NT2/D1 (cell line): ENCODE results near the gene ALDH7A1.

Experiments
- DNase-seq: peaks from one replicate; pipeline ENCODE4 v3.0.0-alpha.2; 2011; ENCODE audit warnings: low read depth, low spot score
- H3K27me3 ChIP-seq: 2 replicates; pipeline ENCODE4 v1.6.0; 2011; ENCODE audit warnings: mild to moderate bottlenecking; ENCODE audit not compliant: insufficient read length, insufficient read depth
- H3K36me3 ChIP-seq: 2 replicates; pipeline ENCODE4 v1.6.1; 2011; ENCODE audit warnings: mild to moderate bottlenecking, low read length, mixed read lengths; ENCODE audit not compliant: insufficient read depth, insufficient read length
- H3K4me1 ChIP-seq: 2 replicates; pipeline ENCODE4 v1.5.1; 2011; ENCODE audit not compliant: insufficient read depth, insufficient read length
- H3K4me3 ChIP-seq: 2 replicates; pipeline ENCODE4 v1.5.1; 2011; ENCODE audit warnings: low read depth; ENCODE audit not compliant: insufficient read length
- H3K9ac ChIP-seq: 2 replicates; pipeline ENCODE4 v1.6.0; 2011; ENCODE audit warnings: low read depth; ENCODE audit not compliant: insufficient read length
- H3K9me3 ChIP-seq: 2 replicates; pipeline ENCODE4 v1.5.1; 2011; ENCODE audit warnings: mild to moderate bottlenecking, low read length; ENCODE audit not compliant: insufficient read depth
- SUZ12 ChIP-seq: IDR thresholded peaks from 2 replicates; pipeline ENCODE4 v1.6.1; 2011; ENCODE audit not compliant: insufficient read length, insufficient read depth; ENCODE audit errors: extremely low read depth
- YY1 ChIP-seq: IDR thresholded peaks from 2 replicates; pipeline ENCODE4 v1.6.1; 2011; ENCODE audit not compliant: insufficient read length, insufficient read depth
- ZNF274 ChIP-seq: IDR thresholded peaks from 2 replicates; pipeline ENCODE4 v1.6.1; 2011; ENCODE audit warnings: mild to moderate bottlenecking, low read depth, low read length

Gene ALDH7A1

GRCh38 chr5:126508962-126509279 is 86.1 kb downstream of the ALDH7A1 start:
- no peak overlapping the region for H3K9ac ChIP-seq
- H3K9me3 ChIP-seq = no peaks in the 10 kb centered on the region
- H3K4me1 ChIP-seq = no peaks in the 10 kb centered on the region
- no peak for DNase-seq
- no peaks in the 10 kb centered on the region for H3K36me3 ChIP-seq
- H3K27me3 ChIP-seq = no peaks in the 10 kb centered on the region
- H3K4me3 ChIP-seq = no peak overlapping the region
- TF ChIP-seq YY1 (no peak), SUZ12 (no peak), ZNF274 (no peak)

- Histone ChIP-seq H3K4me3 (no peak overlapping the region), H3K27me3 (no peaks in the 10 kb centered on the region), H3K36me3 (no peaks in the 10 kb centered on the region), H3K9me3 (no peaks in the 10 kb centered on the region), H3K9ac (no peak overlapping the region), H3K4me1 (no peaks in the 10 kb centered on the region)
- no peak for DNase-seq
- TF ChIP-seq YY1 (no peak), ZNF274 (no peak), SUZ12 (no peak)
Measured at GRCh38 chr5:126508251-126508961, 86.6 kb downstream of the ALDH7A1 start.

DNA sequence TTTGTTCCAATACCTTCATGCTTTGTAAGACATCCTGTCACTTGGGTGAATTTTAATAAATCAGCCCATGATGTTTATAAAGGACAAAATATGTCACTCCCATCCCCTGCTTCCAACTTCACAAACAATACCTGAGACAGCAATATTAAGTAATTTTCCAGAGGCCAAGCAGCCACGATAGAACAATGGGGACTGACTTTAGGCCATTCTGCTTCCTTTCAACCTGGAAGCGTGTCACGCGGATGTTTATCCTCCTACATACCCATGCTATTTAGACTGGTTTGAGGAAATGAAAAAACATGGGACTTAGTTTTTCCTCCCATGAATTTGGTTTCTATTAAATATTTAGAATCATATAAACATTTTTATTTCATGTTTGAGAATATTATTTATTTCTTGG is 88.9 kb downstream of the ALDH7A1 start:
- no peak overlapping the region for H3K9ac ChIP-seq
- no peak for DNase-seq
- H3K4me3 ChIP-seq = no peak overlapping the region
- no peak for TF ChIP-seq ZNF274
- H3K4me1 ChIP-seq = no peaks in the 10 kb centered on the region
- no peaks in the 10 kb centered on the region for H3K9me3 ChIP-seq
- no peaks in the 10 kb centered on the region for H3K36me3 ChIP-seq
- no peaks in the 10 kb centered on the region for H3K27me3 ChIP-seq

GRCh38 chr5:126503602-126504104 is 91.4 kb downstream of the ALDH7A1 start:
- no peak overlapping the region for H3K9ac ChIP-seq
- DNase-seq = no peak
- H3K4me1 ChIP-seq = no peaks in the 10 kb centered on the region
- H3K27me3 ChIP-seq = no peaks in the 10 kb centered on the region
- no peak overlapping the region for H3K4me3 ChIP-seq
- H3K36me3 ChIP-seq = no peaks in the 10 kb centered on the region
- no peak for TF ChIP-seq YY1
- no peak for TF ChIP-seq ZNF274
- TF ChIP-seq SUZ12 = no peak
- no peaks in the 10 kb centered on the region for H3K9me3 ChIP-seq

DNA sequence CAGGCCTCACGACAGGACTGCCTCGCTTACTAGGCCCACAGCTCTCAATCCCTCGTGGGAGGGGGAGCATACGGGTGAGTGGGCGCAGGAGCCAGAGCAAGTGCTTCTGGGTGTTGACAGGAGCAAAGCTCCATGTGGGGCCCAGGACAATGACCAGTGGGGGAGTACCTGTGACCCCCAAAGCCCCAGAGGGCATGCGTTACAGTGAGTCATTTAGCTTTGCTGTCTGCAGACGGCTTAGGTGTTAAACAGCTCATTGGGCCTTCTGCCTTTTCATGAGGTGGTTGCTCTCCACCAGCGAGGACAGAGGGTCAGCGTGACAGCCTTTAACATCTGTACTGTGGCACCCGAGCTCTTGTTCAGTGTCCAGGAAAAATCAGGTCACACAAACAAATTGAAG is 93.6 kb downstream of the ALDH7A1 start:
- peak overlapping the region; percentile 10 for H3K9ac ChIP-seq
- no peak for DNase-seq
- H3K9me3 ChIP-seq = no peaks in the 10 kb centered on the region
- H3K4me1 ChIP-seq = no peaks in the 10 kb centered on the region
- TF ChIP-seq ZNF274 = no peak
- no peak for TF ChIP-seq SUZ12
- TF ChIP-seq YY1 = no peak
- no peaks in the 10 kb centered on the region for H3K36me3 ChIP-seq
- H3K4me3 ChIP-seq = no peak overlapping the region
- H3K27me3 ChIP-seq = no peaks in the 10 kb centered on the region

- DNase-seq = peak; percentile 25
- no peak overlapping the region for H3K9ac ChIP-seq
- TF ChIP-seq YY1 = no peak
- TF ChIP-seq SUZ12 = no peak
- TF ChIP-seq ZNF274 = no peak
Measured at GRCh38 chr5:126499853-126500342, 95.1 kb downstream of the ALDH7A1 start.

DNA sequence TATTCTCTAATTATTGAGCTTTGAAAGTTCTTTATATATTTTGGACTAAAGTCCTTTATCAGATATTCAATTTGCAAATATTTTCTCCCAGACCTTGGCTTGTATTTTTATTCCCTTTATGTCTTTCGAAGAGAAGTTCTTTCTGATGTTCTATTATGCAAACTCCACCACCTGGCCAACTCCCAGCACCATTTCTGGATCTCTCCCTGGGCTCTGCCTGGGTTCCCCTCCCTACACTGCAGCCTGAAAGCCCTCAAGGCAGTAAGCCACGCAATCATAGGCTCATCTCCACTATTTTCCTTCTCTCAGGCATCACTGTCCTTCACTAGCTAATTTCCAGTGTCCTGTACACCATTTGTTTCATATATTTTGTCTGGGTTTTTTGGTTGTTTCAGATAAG is 95.7 kb downstream of the ALDH7A1 start:
- H3K4me1 ChIP-seq = no peaks in the 10 kb centered on the region
- no peaks in the 10 kb centered on the region for H3K36me3 ChIP-seq
- no peak overlapping the region for H3K9ac ChIP-seq
- TF ChIP-seq SUZ12 = no peak
- no peak for TF ChIP-seq YY1
- TF ChIP-seq ZNF274 = no peak
- DNase-seq = no peak
- H3K4me3 ChIP-seq = no peak overlapping the region
- no peaks in the 10 kb centered on the region for H3K27me3 ChIP-seq
- H3K9me3 ChIP-seq = no peaks in the 10 kb centered on the region

More at GRCh38 chr5:126499853-126500342, 95.1 kb downstream of the ALDH7A1 start:
- no peaks in the 10 kb centered on the region for H3K9me3 ChIP-seq
- no peak overlapping the region for H3K4me3 ChIP-seq
- no peaks in the 10 kb centered on the region for H3K36me3 ChIP-seq
- H3K4me1 ChIP-seq = no peaks in the 10 kb centered on the region
- no peaks in the 10 kb centered on the region for H3K27me3 ChIP-seq
